HL-60 (cell line): ENCODE results near the gene ELMO1.

Experiments
- CTCF ChIP-seq: IDR thresholded peaks from one replicate; pipeline ENCODE4 v1.5.1; 2011; ENCODE audit warnings: low read length, control low read depth, inconsistent platforms; ENCODE audit not compliant: insufficient read depth
- GABPA ChIP-seq: IDR thresholded peaks from 2 replicates; pipeline ENCODE4 v1.6.1; 2012; ENCODE audit warnings: low read depth
- POLR2AphosphoS5 ChIP-seq: IDR thresholded peaks from 2 replicates; pipeline ENCODE4 v1.6.1; 2012; ENCODE audit warnings: low read depth
- REST ChIP-seq: IDR thresholded peaks from 2 replicates; pipeline ENCODE4 v1.6.1; 2012; ENCODE audit warnings: low read depth; ENCODE audit not compliant: insufficient replicate concordance

- TF ChIP-seq CTCF (no peak), POLR2AphosphoS5 (no peak), GABPA (no peak), REST (no peak)
Measured at GRCh38 chr7:37364856-37365255, 83.8 kb downstream of the ELMO1 start.
